CD4-positive, alpha-beta T cell treated with Interleukin-4 for 4 hours (primary cell): Measurements from ENCODE around the gene UGT1A3.

Experiments used
- DNase-seq: peaks from one replicate; pipeline ENCODE4 v3.0.0-alpha.2; 2020

Gene UGT1A3

GRCh38 chr2:233799087-233799665 is 70.3 kb downstream of the UGT1A3 start:
- DNase-seq, result no peak

DNA sequence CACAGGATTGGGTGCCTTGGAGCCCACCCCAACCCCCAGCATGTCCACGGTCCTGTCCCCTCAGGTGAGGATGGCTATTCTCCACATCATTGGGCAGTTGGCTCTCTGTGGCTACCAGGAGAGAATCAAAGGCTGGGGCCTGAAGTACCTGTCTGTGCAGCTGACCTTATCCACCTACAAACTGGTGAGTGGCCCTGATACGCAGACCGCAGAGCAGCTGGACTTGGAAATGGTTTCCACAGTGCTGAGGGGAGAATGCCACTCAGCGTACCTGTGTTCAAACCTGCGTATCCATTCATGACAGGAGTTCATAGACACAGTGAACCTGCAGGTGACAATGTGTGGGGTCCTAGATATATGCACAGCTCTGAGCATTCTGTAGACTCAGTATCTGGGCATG is 70.9 kb downstream of the UGT1A3 start:
- DNase-seq, result no peak

DNA sequence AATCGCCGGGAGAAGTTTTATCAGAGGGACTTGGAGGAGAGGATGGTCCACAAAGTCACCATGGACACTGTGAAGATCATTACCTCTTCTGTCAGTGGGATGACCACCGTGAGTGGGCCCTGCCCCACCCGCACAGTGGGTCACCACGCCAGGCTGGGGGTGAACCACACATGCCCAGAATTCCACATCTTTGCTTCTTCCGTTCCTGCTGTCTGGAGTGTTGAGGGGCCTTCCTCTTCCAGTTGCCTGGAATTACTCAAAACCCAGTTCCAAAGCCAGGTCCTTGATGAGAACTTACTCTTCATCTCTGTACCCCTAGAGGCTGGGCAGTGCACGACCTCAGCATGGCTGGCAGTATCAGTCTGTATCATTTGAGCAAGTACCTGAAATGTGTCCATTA is 71.4 kb downstream of the UGT1A3 start:
- no peak for DNase-seq

DNA sequence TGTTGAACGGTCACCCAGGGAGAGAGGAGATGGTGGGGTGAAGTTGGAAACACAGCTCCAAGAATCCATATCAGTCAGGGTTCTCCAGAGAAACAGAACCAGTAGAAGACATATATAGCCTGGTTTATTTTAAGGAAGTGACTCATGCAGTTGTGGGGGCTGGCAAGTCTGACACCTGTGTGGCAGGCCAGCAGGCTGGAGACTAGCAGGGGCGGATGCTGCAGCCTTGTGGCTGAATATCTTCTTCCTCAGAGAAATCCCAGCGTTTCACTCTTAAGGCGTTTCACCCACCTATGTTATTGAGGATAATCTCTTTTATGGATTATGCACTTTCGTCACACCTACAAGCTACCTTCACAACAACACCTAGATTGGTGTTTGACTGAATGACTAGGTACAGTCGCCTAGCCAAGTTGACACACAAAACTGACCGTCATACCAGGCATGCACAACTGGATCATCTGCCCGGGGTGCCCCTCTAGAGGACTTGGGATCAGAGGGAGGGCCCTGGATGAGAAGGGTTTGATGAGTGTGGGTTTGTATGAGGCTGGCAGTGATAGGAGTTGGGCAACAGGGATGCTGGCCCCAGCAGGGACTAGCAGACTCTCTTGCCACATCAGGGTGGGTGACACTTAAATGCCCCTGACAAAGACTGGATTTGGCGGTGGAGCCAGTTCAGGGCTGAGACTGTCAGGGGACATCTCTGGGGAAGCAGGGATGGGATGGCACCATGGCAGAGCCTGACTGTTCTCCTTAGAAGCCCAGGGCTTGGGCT is 72.7 kb downstream of the UGT1A3 start:
- DNase-seq, result no peak

- no peak for DNase-seq
Measured at GRCh38 chr2:233802132-233802815, 73.4 kb downstream of the UGT1A3 start.

- DNase-seq, result no peak
Measured at GRCh38 chr2:233803292-233803911, 74.6 kb downstream of the UGT1A3 start.

GRCh38 chr2:233803994-233804393 is 75.2 kb downstream of the UGT1A3 start:
- DNase-seq, result no peak

- no peak for DNase-seq
Measured at GRCh38 chr2:233807215-233807865, 78.5 kb downstream of the UGT1A3 start.

DNA sequence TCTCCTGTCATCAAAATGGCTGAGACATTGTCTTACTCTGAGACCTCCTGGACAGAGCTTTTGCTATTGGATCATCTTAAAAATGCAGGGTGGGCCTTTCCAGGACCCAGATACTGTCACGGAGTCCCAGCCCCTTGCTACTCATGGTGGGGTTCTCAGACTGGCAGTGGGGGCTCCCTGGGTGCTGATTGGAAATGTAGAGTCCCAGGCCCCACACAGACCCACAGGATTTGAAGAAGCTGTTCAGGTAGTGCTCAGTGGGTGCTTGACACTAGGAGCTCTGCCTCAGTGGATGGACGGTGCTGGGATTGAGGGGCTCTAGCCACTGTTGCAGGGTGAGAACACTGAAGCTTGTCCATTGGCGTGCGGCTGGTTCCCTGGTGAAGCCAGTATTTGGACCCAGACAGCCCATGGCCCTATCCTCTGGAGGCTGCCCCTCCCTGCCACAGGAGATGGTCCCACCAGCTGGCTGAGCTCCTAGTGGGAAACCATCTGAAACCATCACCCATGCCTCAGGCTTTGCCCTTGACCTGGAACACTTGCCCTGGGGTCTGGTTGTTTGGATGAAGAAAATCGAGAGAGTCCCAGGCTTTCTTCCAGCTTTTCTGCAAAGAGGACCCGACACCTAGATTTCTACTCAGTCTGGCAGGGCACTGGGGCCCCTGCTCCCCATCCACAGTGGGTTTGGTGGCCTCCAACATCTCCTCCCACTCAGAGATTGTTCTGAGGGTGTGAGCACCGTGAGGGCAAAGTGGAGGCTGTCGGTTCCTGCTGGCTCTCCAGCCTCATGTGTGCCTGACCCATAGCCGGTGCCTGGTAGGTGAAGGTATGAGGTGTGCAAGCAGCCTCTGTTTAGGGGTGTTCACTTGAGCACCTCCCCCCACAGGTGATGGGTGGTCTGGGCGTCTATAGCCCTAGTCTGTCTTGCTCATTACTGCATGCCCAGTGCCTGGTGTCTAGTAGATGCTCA is 79.4 kb downstream of the UGT1A3 start:
- no peak for DNase-seq

- DNase-seq, result no peak
Measured at GRCh38 chr2:233810385-233810784, 81.5 kb downstream of the UGT1A3 start.

- no peak for DNase-seq
Measured at GRCh38 chr2:233811087-233811486, 82.2 kb downstream of the UGT1A3 start.

- DNase-seq, result no peak
Measured at GRCh38 chr2:233811732-233812131, 82.9 kb downstream of the UGT1A3 start.

DNA sequence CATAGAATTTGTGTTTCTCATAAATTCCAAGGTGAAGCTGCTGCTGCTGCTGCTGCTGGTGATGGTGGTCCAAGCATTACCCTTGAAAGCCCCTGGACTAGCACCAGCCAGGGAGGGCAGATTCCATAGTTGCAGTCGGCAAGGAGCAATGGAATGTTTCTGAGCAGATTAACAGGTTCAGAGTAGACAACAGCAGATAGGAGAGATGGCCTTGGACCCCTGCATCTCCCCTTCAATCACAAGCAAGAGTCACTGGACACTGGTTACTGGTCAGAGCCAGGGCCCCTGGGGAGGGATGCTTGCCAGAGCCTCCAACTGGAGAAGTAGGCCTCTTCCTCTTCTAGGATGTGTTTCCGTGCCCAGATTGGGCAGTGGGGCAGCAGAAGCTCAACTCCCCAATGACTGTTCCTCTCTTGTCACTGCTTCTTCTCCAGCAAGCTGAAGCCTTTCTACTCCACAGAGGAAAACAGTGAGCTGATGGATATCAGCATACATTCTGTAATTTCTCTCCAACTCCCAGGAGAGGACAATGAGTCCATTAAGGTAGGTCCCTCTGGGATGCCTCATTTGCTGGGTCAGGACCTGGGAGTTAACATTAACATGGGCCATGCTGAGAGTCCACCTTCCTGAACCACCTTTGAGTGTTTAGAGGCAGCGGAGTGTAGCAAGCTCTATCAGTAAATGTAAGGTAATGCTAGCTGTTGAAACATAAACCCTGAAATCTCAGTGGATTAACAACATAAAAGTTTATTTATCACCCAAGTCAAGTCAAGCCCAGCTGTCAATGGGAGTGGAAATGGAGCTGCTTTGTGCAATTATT is 84.6 kb downstream of the UGT1A3 start:
- no peak for DNase-seq

DNA sequence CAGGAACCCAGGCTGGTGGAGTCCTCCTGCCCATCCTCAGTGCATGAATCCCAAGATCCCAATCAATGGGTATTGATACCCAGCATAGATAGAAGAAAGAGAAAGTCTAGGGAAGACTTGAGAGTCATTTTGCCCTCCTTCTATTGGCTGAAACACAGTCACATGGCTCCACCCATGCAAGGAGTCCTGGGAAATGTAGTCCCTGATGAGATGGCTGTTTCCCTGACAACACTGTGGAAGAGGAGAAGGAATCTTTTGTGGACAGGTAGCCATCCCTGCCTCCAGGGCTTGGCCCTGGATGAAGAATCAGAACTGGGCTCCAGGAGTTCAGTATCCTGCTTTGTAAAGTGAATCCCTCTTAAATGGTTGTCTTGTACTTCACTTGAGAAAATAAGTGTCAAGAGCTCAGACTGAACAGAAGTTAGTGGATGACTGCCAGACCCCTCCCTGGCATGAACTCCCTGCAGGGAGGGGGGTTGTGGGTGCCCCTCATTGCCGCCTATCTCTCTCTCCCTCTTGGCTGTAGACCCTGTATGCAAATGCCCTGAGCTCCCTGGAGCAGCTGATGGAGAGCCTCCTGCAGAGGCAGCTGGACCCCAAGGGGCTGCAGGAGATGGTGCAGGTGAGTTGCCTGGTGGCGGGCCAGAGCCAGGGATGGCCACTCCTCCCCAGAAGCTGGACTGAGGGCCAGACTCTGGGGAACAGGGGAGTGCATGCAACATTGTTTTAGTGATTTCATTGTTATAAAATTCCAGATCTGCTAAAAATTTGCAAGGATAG is 85.4 kb downstream of the UGT1A3 start:
- DNase-seq, result no peak

DNA sequence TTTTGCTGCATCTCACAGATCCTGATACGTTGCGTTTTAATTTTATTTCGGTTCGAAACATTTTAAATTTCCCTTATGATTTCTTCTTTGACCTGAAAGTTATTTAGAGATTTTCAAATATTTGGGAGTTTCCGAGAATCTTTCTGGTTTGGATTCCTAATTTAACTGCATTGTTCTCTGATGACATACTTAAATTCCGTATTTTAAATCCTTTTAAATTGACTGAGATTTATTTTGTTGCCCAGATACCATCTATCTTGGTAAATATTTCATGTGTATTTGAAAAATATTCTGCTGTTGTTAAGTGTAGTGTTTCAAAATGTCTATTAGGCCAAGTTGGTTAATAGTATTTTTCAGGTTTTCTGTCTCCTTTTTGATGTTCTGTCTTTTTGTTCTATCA is 87.0 kb downstream of the UGT1A3 start:
- no peak for DNase-seq

GRCh38 chr2:233816334-233816733 is 87.5 kb downstream of the UGT1A3 start:
- DNase-seq, result no peak

GRCh38 chr2:233816771-233817170 is 87.9 kb downstream of the UGT1A3 start:
- DNase-seq, result no peak

DNA sequence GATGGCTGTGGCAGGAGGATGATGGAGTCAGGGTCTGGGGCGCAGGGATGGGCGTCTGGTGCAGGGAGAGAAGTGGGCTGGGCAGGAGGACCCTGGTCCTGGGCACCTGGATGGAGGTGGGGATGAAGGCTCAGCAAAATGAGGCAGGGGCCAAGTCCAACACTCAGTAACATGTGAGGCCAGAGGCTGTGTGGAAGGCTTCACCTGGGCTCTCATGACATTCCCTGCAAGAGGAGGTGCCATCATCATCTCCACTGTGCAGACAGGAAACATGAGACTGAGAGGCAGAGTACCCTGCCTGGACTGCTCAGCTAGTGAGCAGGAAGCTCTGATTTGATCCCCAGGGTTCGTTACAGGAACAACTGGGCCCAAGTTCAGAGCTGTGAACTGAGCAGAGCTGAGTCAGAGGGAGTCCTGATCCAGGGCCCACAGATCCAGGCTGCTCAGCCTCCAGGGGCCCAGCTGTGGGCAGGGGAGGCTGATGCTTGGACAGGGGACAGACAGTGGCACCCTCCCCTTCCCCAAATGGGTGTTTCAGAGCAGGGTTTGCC is 88.6 kb downstream of the UGT1A3 start:
- DNase-seq, result no peak

- no peak for DNase-seq
Measured at GRCh38 chr2:233817995-233818638, 89.3 kb downstream of the UGT1A3 start.
